WI38 (cell line): ENCODE data around the gene ZNF165.

Source experiments
- H3K4me3 ChIP-seq: 2 replicates; pipeline ENCODE4 v1.5.1; 2011; ENCODE audit warnings: low read depth, mild to moderate bottlenecking, control low read depth, low read length
- CTCF ChIP-seq: IDR thresholded peaks from 2 replicates; pipeline ENCODE4 v1.5.1; 2012; ENCODE audit warnings: low read depth, mild to moderate bottlenecking, control low read depth, low read length

The ZNF165 gene

DNA sequence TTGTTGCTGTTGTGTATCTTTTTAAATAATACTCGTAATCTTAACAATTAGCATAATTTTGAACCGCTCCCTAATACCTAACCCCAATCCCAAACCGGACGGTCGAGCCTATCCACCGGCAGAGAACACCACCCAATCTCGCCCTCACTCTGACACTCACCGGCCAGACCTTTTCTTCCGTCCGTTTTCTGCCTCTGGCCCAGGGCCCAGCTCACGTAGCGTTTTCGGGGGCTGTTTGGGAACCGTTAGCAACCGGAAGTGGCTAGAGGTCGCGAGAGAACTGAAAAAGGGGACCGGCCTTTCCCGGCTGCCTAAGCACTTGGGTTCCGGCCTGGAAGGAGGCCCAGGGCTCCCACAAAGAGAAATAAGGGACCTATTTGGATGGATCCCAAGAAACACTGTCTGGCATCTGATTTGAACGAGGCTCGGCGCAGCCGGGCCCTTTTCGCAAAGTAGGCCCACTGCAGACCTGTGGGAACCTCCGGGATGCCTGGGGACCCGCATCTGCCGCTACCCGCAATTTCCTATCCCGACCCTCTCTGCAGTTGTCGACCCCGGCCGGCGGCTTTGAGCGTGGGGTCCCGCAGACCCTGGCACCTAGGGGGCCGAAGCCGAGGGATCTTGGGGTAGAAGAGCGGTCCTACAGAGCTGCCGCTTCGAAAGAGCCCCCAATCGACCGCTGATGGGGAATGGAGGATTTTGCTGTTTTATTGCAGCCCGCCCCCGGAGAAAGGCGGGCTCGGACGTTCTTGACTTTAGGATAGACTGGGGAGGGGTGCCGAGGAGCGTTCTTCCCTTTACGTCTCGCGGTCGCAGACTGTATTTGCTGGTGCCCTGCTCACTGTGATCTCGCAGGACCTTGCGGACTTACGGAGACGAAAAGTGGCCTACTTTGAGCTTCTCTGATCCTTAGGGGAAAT, 56.5 kb downstream of the ZNF165 start:
- TF ChIP-seq CTCF = no peak
- H3K4me3 ChIP-seq = peak overlapping the region; percentile 74

- peak overlapping the region; percentile 74 for H3K4me3 ChIP-seq
- no peak for TF ChIP-seq CTCF
These were observed 57.2 kb downstream of the ZNF165 start for GRCh38 chr6:28137505-28137981.
